Mucosa of stomach (tissue), 1 donor: ENCODE data around the gene UMOD.
"Not testable (repeated sequence)": the region's sequence is repeated elsewhere in the genome, so short reads cannot be mapped to it uniquely, and the experiment has no call there.

Experiments used
- H3K27me3 ChIP-seq: one replicate; pipeline ENCODE4 v1.7.0; 2013; ENCODE audit warnings: mild to moderate bottlenecking, low read length; ENCODE audit not compliant: control insufficient read depth, insufficient read depth
- H3K36me3 ChIP-seq: one replicate; pipeline ENCODE4 v1.7.0; 2013; ENCODE audit warnings: low read length; ENCODE audit not compliant: control insufficient read depth, insufficient read depth
- H3K4me1 ChIP-seq: one replicate; pipeline ENCODE4 v1.7.0; 2013; ENCODE audit warnings: mild to moderate bottlenecking, low read length; ENCODE audit not compliant: control insufficient read depth, insufficient read depth
- H3K4me3 ChIP-seq: one replicate; pipeline ENCODE4 v1.7.0; 2013; ENCODE audit warnings: low read length
- H3K9ac ChIP-seq: one replicate; pipeline ENCODE4 v1.7.0; 2013; ENCODE audit warnings: mild to moderate bottlenecking, low read length, moderate library complexity
- H3K9me3 ChIP-seq: one replicate; pipeline ENCODE4 v1.7.0; 2013; ENCODE audit warnings: mild to moderate bottlenecking, low read length, moderate library complexity; ENCODE audit not compliant: control insufficient read depth
- donor health status: Pancreatic carcinoma.

The UMOD gene

DNA sequence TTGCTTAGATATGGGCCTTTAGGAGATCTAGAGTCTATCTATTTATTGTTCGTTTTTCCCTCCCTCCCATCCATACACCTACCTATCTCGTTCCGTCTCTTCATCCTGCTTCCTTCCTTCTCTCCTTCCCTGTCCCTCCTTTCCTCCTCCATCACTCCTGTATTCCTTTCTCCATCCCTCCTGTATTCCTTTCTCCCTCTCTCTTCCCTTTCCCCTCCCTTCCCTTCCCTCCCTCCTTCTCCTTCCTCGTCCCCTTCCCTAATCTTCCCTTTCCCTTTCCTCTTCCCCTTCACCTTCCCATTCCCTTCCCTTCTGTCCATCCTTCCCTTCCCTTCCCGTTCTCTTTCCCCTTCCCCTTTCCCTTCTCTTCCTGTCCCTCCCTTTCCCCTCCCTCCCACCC is 35.8 kb downstream of the UMOD start:
- Histone ChIP-seq H3K4me1 (no peaks in the 10 kb centered on the region), H3K4me3 (no peak overlapping the region), H3K9me3 (no peaks in the 10 kb centered on the region), H3K9ac (no peak overlapping the region), H3K36me3 (no peaks in the 10 kb centered on the region), H3K27me3 (no peaks in the 10 kb centered on the region)

DNA sequence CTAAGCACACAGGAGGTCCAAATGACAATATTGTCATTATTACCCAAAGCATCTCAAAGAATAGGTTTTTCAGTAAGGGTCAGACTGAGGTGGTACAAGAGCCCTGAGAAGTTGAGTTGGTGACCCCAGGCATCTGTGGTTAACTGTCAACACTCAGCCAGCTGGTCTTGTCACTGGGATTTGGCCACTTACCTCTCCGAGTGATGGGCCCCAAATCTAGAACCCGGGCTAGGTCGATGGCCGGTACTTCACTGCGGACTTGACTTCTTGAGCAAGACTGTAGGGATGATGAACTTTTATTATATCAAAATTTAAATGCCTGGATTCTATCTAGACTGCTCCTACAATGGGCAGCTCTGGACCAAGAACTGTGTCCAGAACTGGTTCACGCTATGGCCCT is 36.8 kb downstream of the UMOD start:
- H3K9ac ChIP-seq = no peak overlapping the region
- H3K36me3 ChIP-seq = no peaks in the 10 kb centered on the region
- H3K4me3 ChIP-seq = no peak overlapping the region
- H3K27me3 ChIP-seq = no peaks in the 10 kb centered on the region
- H3K9me3 ChIP-seq = no peaks in the 10 kb centered on the region
- H3K4me1 ChIP-seq = no peaks in the 10 kb centered on the region

DNA sequence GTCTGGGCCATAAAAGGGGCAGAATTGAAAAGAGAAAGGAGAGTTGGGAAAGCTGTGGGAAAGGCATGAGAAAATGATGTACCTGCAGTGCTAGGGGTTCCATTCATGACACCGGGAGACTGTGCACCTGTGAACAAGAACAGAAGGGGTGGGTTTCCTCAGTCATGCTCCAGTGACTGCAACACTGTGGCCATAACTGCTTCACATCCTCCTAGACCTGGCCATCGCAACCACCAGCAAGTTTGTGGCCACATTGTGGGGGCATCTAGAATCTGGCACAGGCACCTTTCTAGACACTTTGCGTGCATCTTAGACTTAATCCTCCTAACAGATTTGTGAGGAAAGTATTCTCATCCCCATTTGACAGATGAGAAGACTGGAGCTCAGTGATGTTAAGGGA is 37.9 kb downstream of the UMOD start:
- H3K9me3 ChIP-seq = no peaks in the 10 kb centered on the region
- no peaks in the 10 kb centered on the region for H3K4me1 ChIP-seq
- H3K27me3 ChIP-seq = no peaks in the 10 kb centered on the region

DNA sequence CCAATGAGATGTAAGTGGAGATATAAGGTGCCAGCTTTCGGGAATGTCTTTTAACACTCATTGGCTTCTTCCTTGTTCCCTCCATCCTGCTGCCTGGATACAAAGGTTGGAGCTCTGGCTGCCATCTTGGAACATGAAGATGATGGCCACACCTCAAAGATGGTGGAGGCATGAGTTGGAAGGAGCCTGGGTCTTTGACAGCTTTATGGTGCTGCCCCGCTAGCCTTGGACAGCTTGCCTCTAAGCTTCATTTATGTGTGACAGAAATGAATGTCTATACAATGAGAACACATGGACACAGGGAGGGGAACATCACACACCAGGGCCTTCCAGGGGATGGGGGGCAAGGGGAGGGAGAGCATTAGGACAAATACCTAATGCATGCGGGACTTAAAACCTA is 38.8 kb downstream of the UMOD start:
- H3K4me3 ChIP-seq = no peak overlapping the region
- H3K9me3 ChIP-seq = no peaks in the 10 kb centered on the region
- H3K4me1 ChIP-seq = no peaks in the 10 kb centered on the region
- no peaks in the 10 kb centered on the region for H3K27me3 ChIP-seq
- no peaks in the 10 kb centered on the region for H3K36me3 ChIP-seq
- H3K9ac ChIP-seq = no peak overlapping the region

More for the DNA sequence above, 37.9 kb downstream of the UMOD start:
- H3K36me3 ChIP-seq = no peaks in the 10 kb centered on the region
- no peak overlapping the region for H3K9ac ChIP-seq
- H3K4me3 ChIP-seq = no peak overlapping the region

DNA sequence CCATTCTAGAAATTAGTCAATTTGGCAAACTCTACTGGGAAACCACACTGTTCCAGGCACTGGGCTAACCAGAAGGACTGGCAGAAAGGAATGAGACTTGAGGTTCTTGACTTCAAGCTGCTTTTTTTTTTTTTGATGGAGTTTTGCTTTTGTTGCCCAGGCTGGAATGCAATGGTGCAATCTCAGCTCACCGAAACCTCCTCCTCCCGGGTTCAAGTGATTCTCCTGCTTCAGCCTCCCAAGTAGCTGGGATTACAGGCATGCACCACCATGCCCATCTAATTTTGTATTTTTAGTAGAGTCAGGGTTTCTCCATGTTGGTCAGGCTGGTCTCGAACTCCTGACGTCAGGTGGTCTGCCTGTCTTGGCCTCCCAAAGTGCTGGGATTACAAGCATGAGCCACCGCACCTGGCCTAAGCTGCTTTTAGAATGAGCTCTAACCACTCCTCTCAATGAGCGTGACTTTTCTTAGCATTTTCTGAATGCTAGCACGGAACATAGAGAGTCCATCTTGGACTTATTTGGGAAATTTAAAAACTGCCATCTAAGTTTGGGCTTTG is 39.9 kb downstream of the UMOD start:
- H3K27me3 ChIP-seq, H3K9me3 ChIP-seq, H3K36me3 ChIP-seq, H3K9ac ChIP-seq, H3K4me1 ChIP-seq, H3K4me3 ChIP-seq: not testable (repeated sequence)

DNA sequence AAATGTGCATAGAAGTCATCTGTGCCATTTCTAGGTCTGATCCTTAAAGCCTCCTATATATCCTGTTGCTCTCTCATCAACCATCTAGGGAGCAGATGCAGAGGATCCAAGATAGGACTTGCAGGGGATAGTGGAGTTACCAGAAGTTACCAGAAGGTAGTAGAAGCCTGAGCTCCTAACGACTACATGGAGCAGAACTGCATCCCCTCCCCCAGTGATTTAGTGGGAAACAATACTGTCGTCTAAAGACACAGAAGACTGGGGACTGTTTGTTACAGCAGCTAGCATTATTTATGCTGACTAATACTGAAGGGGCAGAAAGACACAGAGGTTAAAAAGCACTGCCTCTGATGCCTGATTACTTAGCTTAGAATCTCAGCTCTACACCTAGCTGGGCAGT is 41.0 kb downstream of the UMOD start:
- Histone ChIP-seq H3K36me3 (no peaks in the 10 kb centered on the region), H3K27me3 (no peaks in the 10 kb centered on the region), H3K4me3 (no peak overlapping the region), H3K9ac (no peak overlapping the region), H3K4me1 (no peaks in the 10 kb centered on the region), H3K9me3 (no peaks in the 10 kb centered on the region)

DNA sequence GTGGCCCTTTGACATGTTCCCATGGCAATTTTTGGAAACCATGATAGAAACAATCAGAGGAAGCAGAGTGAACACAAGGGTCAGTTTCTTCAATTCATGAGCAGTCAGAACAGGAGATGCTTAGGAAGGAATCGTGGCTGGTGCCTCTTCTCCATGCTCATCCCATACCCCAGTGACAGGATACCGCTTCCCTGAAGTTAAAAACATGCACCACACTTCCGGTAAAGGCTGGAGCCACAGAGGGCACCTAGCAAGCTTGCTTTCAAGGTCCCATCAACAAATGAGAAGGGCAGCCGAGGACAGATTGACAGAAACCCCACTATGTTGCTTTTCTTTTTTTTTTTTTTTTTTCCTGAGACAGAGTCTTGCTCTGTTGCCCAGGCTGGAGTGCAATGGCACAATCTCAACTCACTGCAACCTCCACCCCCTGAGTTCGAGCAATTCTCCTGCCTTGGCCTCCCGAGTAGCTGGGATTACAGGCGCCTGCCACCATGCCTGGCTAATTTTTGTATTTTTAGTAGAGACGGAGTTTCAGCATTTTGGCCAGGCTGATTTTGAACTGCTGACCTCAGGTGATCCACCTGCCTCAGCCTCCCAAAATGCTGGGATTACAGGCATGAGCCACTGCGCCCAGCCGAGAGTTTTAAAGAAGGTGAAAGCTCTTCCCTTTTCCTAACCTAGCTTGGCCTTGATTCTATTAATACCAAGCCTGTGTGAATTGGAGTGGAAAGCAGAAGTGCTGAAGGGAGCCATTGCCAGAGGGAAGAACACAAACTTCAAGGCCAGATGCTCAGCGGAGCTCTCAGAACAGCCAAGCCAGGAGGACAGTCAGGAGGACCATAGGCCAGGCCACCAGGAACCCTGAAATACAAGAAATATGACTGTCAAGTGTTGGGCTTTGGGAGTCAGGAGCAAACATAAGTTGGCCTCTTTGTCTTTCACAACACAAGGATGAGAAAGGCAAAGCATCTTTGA is 41.8 kb downstream of the UMOD start:
- Histone ChIP-seq H3K4me1 (no peaks in the 10 kb centered on the region), H3K9me3 (no peaks in the 10 kb centered on the region), H3K36me3 (no peaks in the 10 kb centered on the region), H3K9ac (no peak overlapping the region), H3K4me3 (no peak overlapping the region), H3K27me3 (no peaks in the 10 kb centered on the region)

DNA sequence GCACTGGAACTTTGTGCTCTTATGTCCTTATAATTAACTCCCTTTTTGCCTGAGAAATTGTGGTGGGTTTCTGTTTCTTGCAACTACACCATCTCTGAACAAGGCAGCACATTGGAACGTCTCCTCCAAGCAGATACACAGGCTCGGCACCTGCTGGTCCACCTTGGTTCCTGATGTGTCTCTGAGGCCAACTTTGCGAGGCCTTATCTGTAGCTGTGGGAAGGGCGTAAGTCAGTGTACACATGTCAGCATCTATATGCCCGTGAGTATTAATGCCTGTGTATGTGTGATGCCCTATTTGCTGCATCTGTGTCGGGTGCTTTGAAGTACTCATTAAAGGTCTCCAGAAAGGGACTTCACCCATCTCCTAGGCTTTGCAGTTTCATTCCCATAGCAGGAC is 42.7 kb downstream of the UMOD start:
- H3K9me3 ChIP-seq = no peaks in the 10 kb centered on the region

DNA sequence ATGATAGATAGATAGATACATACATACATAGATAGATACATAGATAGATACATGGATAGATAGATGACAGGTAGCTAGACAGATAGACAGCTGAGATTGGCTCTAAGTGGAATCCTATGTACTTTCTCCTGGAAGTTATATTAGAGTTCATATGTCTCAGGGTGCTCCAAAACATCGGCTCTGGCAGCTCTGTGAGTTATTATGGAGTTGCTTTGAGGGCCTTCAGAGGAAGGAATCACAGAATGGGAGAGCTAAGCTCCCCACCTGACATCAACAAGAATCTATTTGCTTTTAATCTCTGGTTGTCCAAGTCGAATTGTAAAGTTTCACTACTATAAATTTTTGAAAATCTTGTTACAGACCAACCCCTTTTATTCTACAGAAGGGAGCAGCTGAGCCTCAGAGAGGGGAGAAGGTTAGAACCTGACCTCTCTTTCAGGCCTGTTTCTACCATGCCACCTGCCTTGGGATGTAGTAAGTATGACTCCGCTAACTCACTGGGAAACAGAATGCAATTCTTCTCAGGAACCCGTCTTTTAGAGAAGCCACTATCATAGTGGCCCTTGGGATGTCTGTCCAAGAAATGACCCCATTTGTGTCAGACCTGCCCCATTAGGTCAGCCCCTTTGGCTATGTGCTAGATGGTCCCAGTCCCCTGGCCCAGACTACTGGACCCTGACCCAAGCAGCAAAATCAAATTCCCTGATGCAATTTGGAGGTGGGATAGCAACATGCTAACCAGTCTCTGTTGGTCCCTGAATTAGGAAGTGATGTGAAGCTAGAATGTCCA is 43.5 kb downstream of the UMOD start:
- Histone ChIP-seq H3K4me1 (no peaks in the 10 kb centered on the region), H3K4me3 (no peak overlapping the region), H3K27me3 (no peaks in the 10 kb centered on the region), H3K36me3 (no peaks in the 10 kb centered on the region), H3K9me3 (no peaks in the 10 kb centered on the region), H3K9ac (no peak overlapping the region)

More for the DNA sequence above, 42.7 kb downstream of the UMOD start:
- Histone ChIP-seq H3K36me3 (no peaks in the 10 kb centered on the region), H3K4me1 (no peaks in the 10 kb centered on the region), H3K27me3 (no peaks in the 10 kb centered on the region), H3K9ac (no peak overlapping the region), H3K4me3 (no peak overlapping the region)

DNA sequence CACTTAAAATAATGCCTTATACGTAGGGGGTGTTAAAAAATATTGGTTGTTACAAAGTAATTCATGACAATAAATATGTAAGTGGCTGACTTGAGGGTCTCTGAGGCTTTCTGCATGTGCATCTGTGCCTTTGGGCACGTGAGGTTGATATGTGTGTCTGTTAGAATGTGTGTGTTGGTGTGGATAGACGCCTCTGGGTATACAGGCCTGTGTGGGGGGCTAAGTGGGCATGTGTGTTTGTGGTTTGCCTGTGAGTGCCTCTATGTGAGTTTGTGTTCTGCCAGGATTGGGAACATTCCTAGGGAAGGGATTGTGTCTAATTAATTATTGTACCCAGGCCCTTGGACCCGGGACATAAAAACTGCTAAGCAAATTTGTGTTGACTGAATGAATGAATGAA is 44.2 kb downstream of the UMOD start:
- Histone ChIP-seq H3K27me3 (no peaks in the 10 kb centered on the region), H3K9ac (no peak overlapping the region), H3K4me3 (no peak overlapping the region), H3K9me3 (no peaks in the 10 kb centered on the region), H3K4me1 (no peaks in the 10 kb centered on the region), H3K36me3 (no peaks in the 10 kb centered on the region)

DNA sequence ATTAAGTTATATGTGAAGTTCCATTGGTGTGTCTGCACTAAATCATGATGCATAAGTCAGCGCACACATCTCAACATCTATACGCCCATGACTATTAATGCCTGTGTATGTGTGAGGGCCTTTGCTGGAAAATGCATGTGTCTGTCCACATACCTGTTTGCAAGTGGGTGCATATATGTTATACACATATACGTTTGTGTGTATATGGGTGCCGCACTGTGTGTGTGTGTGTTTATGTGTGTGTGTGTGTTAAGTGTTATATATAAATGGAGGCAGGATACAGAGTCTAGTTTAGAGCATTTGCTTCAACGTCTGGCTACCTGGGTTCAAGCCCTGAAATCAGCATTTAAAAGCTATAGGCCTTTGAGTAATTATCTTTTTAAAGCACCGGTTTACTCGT is 44.7 kb downstream of the UMOD start:
- no peaks in the 10 kb centered on the region for H3K36me3 ChIP-seq

DNA sequence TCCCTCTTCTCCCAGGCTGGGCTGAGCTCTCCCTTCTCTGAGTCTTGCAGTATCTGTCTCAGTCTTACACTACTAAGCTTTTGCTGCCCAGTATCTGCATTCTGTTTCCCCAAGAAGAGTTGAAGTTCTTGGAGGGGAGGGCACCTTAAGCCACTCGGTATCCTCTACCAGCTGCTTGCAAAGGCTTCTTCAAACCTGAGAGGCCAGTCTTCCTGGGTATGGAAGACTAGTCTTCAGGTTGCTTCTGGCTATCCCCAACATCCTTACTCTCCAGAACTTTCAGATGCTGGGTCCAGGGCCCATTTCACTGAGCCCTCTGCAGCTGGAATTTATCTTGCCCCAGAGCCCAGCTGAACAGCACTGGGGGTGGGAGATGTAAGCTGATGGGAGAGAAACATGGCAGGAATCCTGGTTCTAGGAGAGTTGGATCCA is 45.3 kb downstream of the UMOD start:
- H3K9me3 ChIP-seq = no peaks in the 10 kb centered on the region
- no peak overlapping the region for H3K4me3 ChIP-seq
- no peaks in the 10 kb centered on the region for H3K27me3 ChIP-seq
- H3K4me1 ChIP-seq = no peaks in the 10 kb centered on the region
- no peaks in the 10 kb centered on the region for H3K36me3 ChIP-seq
- H3K9ac ChIP-seq = no peak overlapping the region

More for the DNA sequence above, 44.7 kb downstream of the UMOD start:
- Histone ChIP-seq H3K4me1 (no peaks in the 10 kb centered on the region), H3K9me3 (no peaks in the 10 kb centered on the region), H3K4me3 (no peak overlapping the region), H3K27me3 (no peaks in the 10 kb centered on the region), H3K9ac (no peak overlapping the region)
